Endodermal cell (in vitro differentiated cells): Measurements from ENCODE around the gene DDR2. TPM values are rescaled to one million over a fixed set of nuclear protein-coding genes. Genes with fewer than 3 reads are reported as not detected.

Source experiments
- DNase-seq: peaks from one replicate; pipeline ENCODE4 v3.0.0-alpha.2; 2017
- H3K27ac ChIP-seq: 2 replicates; pipeline ENCODE4 v1.5.1; 2013; ENCODE audit warnings: mild to moderate bottlenecking, low read depth, low read length, moderate library complexity
- H3K27me3 ChIP-seq: 2 replicates; pipeline ENCODE4 v1.6.1; 2013; ENCODE audit warnings: mild to moderate bottlenecking, low read length, moderate library complexity; ENCODE audit not compliant: insufficient read depth, control insufficient read depth, poor library complexity, severe bottlenecking
- H3K36me3 ChIP-seq: 2 replicates; pipeline ENCODE4 v1.7.0; 2013; ENCODE audit warnings: mild to moderate bottlenecking, low read length, moderate library complexity; ENCODE audit not compliant: control insufficient read depth, insufficient read depth
- H3K4me1 ChIP-seq: one replicate; pipeline ENCODE4 v1.7.0; 2013; ENCODE audit warnings: low read length; ENCODE audit not compliant: control insufficient read depth, insufficient read depth
- H3K4me3 ChIP-seq: 2 replicates; pipeline ENCODE4 v1.5.1; 2013; ENCODE audit warnings: mild to moderate bottlenecking, low read length, moderate library complexity
- H3K9ac ChIP-seq: 2 replicates; pipeline ENCODE4 v1.6.1; 2013; ENCODE audit warnings: mild to moderate bottlenecking, low read length, moderate library complexity; ENCODE audit not compliant: poor library complexity, severe bottlenecking; ENCODE audit errors: extremely low read depth
- H3K9me3 ChIP-seq: 2 replicates; pipeline ENCODE4 v1.6.1; 2013; ENCODE audit warnings: mild to moderate bottlenecking, low read length, moderate library complexity; ENCODE audit not compliant: control insufficient read depth
- H3K27ac Mint-ChIP-seq: 2 replicates; pipeline ENCODE4 v1.8.0; 2020; ENCODE audit warnings: mixed read lengths
- H3K27me3 Mint-ChIP-seq: 2 replicates; pipeline ENCODE4 v1.8.0; 2021; ENCODE audit warnings: mild to moderate bottlenecking, mixed read lengths; ENCODE audit not compliant: insufficient read depth
- H3K36me3 Mint-ChIP-seq: 2 replicates; pipeline ENCODE4 v1.8.0; 2020; ENCODE audit warnings: low read depth, mixed read lengths
- H3K4me1 Mint-ChIP-seq: 2 replicates; pipeline ENCODE4 v1.8.0; 2020; ENCODE audit warnings: mixed read lengths
- H3K4me3 Mint-ChIP-seq: 2 replicates; pipeline ENCODE4 v1.8.0; 2020; ENCODE audit warnings: mild to moderate bottlenecking, moderate library complexity, mixed read lengths
- H3K9me3 Mint-ChIP-seq: 2 replicates; pipeline ENCODE4 v1.8.0; 2020; ENCODE audit warnings: mild to moderate bottlenecking, mixed read lengths
- WGBS, 2 experiments: methylation state at CpG; one replicate each; pipeline versions ENCODE4 v1.1.5 to v1.1.7; 2013; ENCODE audit warnings: missing lambda C conversion rate in 2 of 2, mixed read lengths in 1 of 2; ENCODE audit not compliant: insufficient coverage in 1 of 2, insufficient read length in 1 of 2; 5-methylcytosine and 5-hydroxymethylcytosine counted together
- total RNA-seq, 2 donors: library from RNA; stranded (reverse); fragmentation: NEBNext Ultra II Directional in 1 of 2; extraction: Animal tissue kit (Norgen Biotek cat#: 25700) in 1 of 2; gene quantifications; 2 replicates in 1 of 2; 3 replicates in 1 of 2; pipeline ENCODE4 v1.2.1, GENCODE V29; 2021
- TF ChIP-seq, protein P1 (sequence below): fragments of 200-600 bp; sonication (generic); conservative IDR thresholded peaks from 2 replicates; pipeline ENCODE4 v1.5.0; 2021; ENCODE audit warnings: antibody characterized with exemption, mild to moderate bottlenecking

DDR2 gene
- total RNA-seq, 2 donors from 2014 or later: 0.26 to 0.55 TPM

- Mint-ChIP-seq H3K36me3 (no peaks in the 10 kb centered on the region), H3K9me3 (peaks cover 6% of the 10 kb centered on the region), H3K27me3 (peaks cover 2% of the 10 kb centered on the region), H3K27ac (no peak overlapping the region), H3K4me3 (no peak overlapping the region), H3K4me1 (no peaks in the 10 kb centered on the region)
- DNase-seq: no peak
- Histone ChIP-seq H3K4me3 (no peak overlapping the region), H3K27ac (no peak overlapping the region), H3K4me1 (no peaks in the 10 kb centered on the region), H3K27me3 (no peaks in the 10 kb centered on the region), H3K9me3 (no peaks in the 10 kb centered on the region), H3K36me3 (no peaks in the 10 kb centered on the region), H3K9ac (no peak overlapping the region)
- WGBS, 2 experiments: 80 to 96% methylated on average over 1 of the region's 1 CpG
- TF ChIP-seq, protein P1, sequence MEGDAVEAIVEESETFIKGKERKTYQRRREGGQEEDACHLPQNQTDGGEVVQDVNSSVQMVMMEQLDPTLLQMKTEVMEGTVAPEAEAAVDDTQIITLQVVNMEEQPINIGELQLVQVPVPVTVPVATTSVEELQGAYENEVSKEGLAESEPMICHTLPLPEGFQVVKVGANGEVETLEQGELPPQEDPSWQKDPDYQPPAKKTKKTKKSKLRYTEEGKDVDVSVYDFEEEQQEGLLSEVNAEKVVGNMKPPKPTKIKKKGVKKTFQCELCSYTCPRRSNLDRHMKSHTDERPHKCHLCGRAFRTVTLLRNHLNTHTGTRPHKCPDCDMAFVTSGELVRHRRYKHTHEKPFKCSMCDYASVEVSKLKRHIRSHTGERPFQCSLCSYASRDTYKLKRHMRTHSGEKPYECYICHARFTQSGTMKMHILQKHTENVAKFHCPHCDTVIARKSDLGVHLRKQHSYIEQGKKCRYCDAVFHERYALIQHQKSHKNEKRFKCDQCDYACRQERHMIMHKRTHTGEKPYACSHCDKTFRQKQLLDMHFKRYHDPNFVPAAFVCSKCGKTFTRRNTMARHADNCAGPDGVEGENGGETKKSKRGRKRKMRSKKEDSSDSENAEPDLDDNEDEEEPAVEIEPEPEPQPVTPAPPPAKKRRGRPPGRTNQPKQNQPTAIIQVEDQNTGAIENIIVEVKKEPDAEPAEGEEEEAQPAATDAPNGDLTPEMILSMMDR: no peak
Measured at GRCh38 chr1:162753998-162754585, 121.8 kb downstream of the DDR2 start.

- H3K4me3 Mint-ChIP-seq: no peak overlapping the region
- no peaks in the 10 kb centered on the region for H3K4me1 Mint-ChIP-seq
- no peaks in the 10 kb centered on the region for H3K9me3 ChIP-seq
- H3K27me3 ChIP-seq: no peaks in the 10 kb centered on the region
- H3K27ac ChIP-seq: no peak overlapping the region
- no peaks in the 10 kb centered on the region for H3K36me3 Mint-ChIP-seq
- H3K27me3 Mint-ChIP-seq: peaks cover 2% of the 10 kb centered on the region
- DNase-seq: no peak
- no peaks in the 10 kb centered on the region for H3K36me3 ChIP-seq
- H3K9me3 Mint-ChIP-seq: peaks cover 6% of the 10 kb centered on the region
- no peaks in the 10 kb centered on the region for H3K4me1 ChIP-seq
- no peak overlapping the region for H3K27ac Mint-ChIP-seq
- H3K4me3 ChIP-seq: no peak overlapping the region
- H3K9ac ChIP-seq: no peak overlapping the region
- WGBS, 2 experiments: 74 to 88% methylated on average over 3 of the region's 3 CpGs
- TF ChIP-seq, protein P1: no peak
Measured at GRCh38 chr1:162755306-162755705, 123.0 kb downstream of the DDR2 start.

DNA sequence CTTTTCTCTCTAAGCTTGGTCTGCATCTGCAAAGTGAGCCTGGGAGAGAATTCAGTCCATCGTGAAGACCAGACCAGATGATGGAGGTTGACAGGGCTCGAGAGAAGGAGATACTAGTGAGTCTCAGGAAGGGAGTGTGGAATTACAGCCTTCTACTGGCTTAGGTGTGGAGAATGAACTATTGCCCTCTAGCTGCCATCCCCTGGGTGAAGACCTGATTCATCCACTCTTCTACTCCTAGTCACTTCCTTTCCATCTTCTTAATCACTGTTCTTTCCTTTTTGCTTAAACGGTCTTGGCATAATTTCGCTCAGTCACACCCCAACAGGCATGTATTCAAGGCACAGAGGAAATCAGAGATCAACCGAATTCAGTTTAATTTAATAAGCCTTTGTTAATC lies 124.3 kb downstream of the DDR2 start:
- Mint-ChIP-seq H3K27me3 (peaks cover 2% of the 10 kb centered on the region), H3K9me3 (peaks cover 2% of the 10 kb centered on the region), H3K36me3 (no peaks in the 10 kb centered on the region), H3K4me1 (no peaks in the 10 kb centered on the region), H3K4me3 (no peak overlapping the region), H3K27ac (no peak overlapping the region)
- 92 to 95% methylated on average over 2 to 5 of the region's 5 CpGs for WGBS, 2 experiments
- Histone ChIP-seq H3K27ac (no peak overlapping the region), H3K27me3 (no peaks in the 10 kb centered on the region), H3K4me3 (no peak overlapping the region), H3K4me1 (no peaks in the 10 kb centered on the region), H3K9me3 (no peaks in the 10 kb centered on the region), H3K36me3 (no peaks in the 10 kb centered on the region), H3K9ac (no peak overlapping the region)
- DNase-seq: no peak
- TF ChIP-seq, protein P1: peak; percentile 53
